IPS-15b (cell line): ENCODE data around the gene NPIPA7.
"Not testable (repeated sequence)": the region's sequence is repeated elsewhere in the genome, so short reads cannot be mapped to it uniquely, and the experiment has no call there.

Source experiments
- H3K27me3 ChIP-seq: one replicate; pipeline ENCODE4 v1.6.1; 2013; ENCODE audit warnings: low read length; ENCODE audit not compliant: control insufficient read depth, insufficient read depth
- H3K36me3 ChIP-seq: one replicate; pipeline ENCODE4 v1.6.1; 2013; ENCODE audit warnings: low read length; ENCODE audit not compliant: control insufficient read depth, insufficient read depth
- H3K4me1 ChIP-seq: one replicate; pipeline ENCODE4 v1.6.1; 2013; ENCODE audit warnings: mild to moderate bottlenecking, low read length; ENCODE audit not compliant: control insufficient read depth, insufficient read depth
- H3K4me3 ChIP-seq: one replicate; pipeline ENCODE4 v1.5.1; 2013; ENCODE audit warnings: low read depth, low read length
- H3K9ac ChIP-seq: one replicate; pipeline ENCODE4 v1.6.1; 2013; ENCODE audit warnings: low read depth, mild to moderate bottlenecking, low read length
- H3K9me3 ChIP-seq: one replicate; pipeline ENCODE4 v1.6.1; 2013; ENCODE audit warnings: mild to moderate bottlenecking, low read length; ENCODE audit not compliant: control insufficient read depth, insufficient read depth

NPIPA7 gene

DNA sequence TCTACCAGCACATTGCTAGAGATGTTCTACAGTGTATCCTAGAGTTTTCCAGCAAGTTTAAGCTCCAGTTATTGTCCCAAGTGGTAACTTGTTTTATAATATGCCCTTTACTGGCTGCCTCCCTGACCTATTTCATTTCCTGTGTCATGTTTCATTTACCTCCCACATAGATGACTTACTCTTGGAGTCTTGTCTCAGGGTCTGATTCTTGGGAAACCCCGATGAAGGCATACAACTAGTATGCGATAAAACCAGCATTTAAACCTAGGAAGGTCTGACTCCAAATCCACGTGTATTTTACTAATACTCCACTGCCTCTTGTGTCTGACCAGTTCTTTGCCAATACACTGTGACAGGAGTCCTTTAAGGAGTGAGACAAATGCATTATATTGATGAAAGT is 55.8 kb downstream of the NPIPA7 start:
- not testable (repeated sequence) for H3K9me3 ChIP-seq, H3K4me3 ChIP-seq, H3K4me1 ChIP-seq, H3K36me3 ChIP-seq, H3K27me3 ChIP-seq, H3K9ac ChIP-seq

- H3K36me3 ChIP-seq, H3K27me3 ChIP-seq, H3K4me1 ChIP-seq, H3K9ac ChIP-seq, H3K9me3 ChIP-seq, H3K4me3 ChIP-seq: not testable (repeated sequence)
Observed at GRCh38 chr16:16441401-16441800, 62.5 kb downstream of the NPIPA7 start.
